B cell (primary cell): ENCODE data around the gene BABAM2. TPM values are rescaled to one million over a fixed set of nuclear protein-coding genes. Genes with fewer than 3 reads are reported as not detected.

Experiments
- ATAC-seq: fragments of 200-7000 bp; cut with Tn5 transposase; one replicate; pipeline ENCODE4 v1.10.0; 2021; ENCODE audit warnings: low read depth, mild to moderate bottlenecking, moderate number of reproducible peaks, moderate library complexity
- CTCF ChIA-PET: fragments of 350-600 bp; sonication (Branson Sonifier 250); formaldehyde crosslinking; loops from one replicate; lab custom pipeline; 2021; ENCODE audit warnings: antibody characterized with exemption, inconsistent platforms; lab: Charles Lee
- POLR2A ChIA-PET: fragments of 350-600 bp; sonication (Branson Sonifier 250); formaldehyde crosslinking; loops from one replicate; lab custom pipeline; 2021; ENCODE audit warnings: antibody characterized with exemption; lab: Charles Lee
- DNase-seq: peaks from one replicate; pipeline ENCODE4 v3.0.0; 2013
- H2AFZ ChIP-seq: 2 replicates; pipeline ENCODE4 v1.6.1; 2012; ENCODE audit warnings: mild to moderate bottlenecking, low read depth, low read length; ENCODE audit not compliant: insufficient read depth, poor library complexity, severe bottlenecking
- H3K27ac ChIP-seq, 2 donors: 1 replicate in 1 of 2; 2 replicates in 1 of 2; pipeline ENCODE4 v1.5.1; 2012 to 2013; ENCODE audit warnings: low read length in 2 of 2, mild to moderate bottlenecking in 2 of 2, moderate library complexity in 1 of 2
- H3K27me3 ChIP-seq, 4 experiments: fragments of 200-600 bp in 1 of 4; sonication (generic) in 1 of 4; replicated peaks in 1 of 4; 1 replicate in 2 of 4; 2 replicates in 2 of 4; pipeline versions ENCODE4 v1.6.1 to v1.7.0; 2013 to 2016; ENCODE audit warnings: low read length in 3 of 4, mild to moderate bottlenecking in 2 of 4, mixed read lengths in 1 of 4, moderate library complexity in 1 of 4; ENCODE audit not compliant: insufficient read depth in 4 of 4, control insufficient read depth in 3 of 4; ENCODE audit errors: control extremely low read depth in 1 of 4
- H3K36me3 ChIP-seq, 2 experiments: replicated peaks in 1 of 2; 1 replicate in 1 of 2; 2 replicates in 1 of 2; pipeline versions ENCODE4 v1.6.1 to v1.7.1; 2013; ENCODE audit warnings: low read length in 1 of 2; ENCODE audit not compliant: insufficient read depth in 2 of 2, control insufficient read depth in 1 of 2; ENCODE audit errors: control extremely low read depth in 1 of 2, extremely low read depth in 1 of 2
- H3K4me1 ChIP-seq, 2 donors: fragments of 200-600 bp in 1 of 2; sonication (generic) in 1 of 2; 1 replicate in 1 of 2; 2 replicates in 1 of 2; pipeline versions ENCODE4 v1.5.1 to v1.6.1; 2013 to 2017; ENCODE audit warnings: low read length in 2 of 2; ENCODE audit not compliant: control insufficient read depth in 2 of 2, insufficient read depth in 2 of 2
- H3K4me2 ChIP-seq: replicated peaks from 2 replicates; pipeline ENCODE3; 2012; ENCODE audit warnings: mild to moderate bottlenecking, low read depth, low read length; ENCODE audit not compliant: poor library complexity, severe bottlenecking
- H3K4me3 ChIP-seq, 5 experiments: fragments of 200-600 bp in 1 of 5; sonication (generic) in 1 of 5; 1 replicate in 3 of 5; 2 replicates in 2 of 5; pipeline versions ENCODE4 v1.5.1 to v1.7.0; 2011 to 2016; ENCODE audit warnings: low read length in 4 of 5, mild to moderate bottlenecking in 4 of 5, low read depth in 2 of 5, control low read depth in 1 of 5, moderate library complexity in 1 of 5; ENCODE audit not compliant: insufficient read depth in 1 of 5; ENCODE audit errors: control extremely low read depth in 1 of 5, extremely low read depth in 1 of 5
- H3K79me2 ChIP-seq: fragments of 200-600 bp; sonication (generic); one replicate; pipeline ENCODE4 v1.6.0; 2016; ENCODE audit warnings: low read length; ENCODE audit not compliant: control insufficient read depth, insufficient read depth
- H3K9ac ChIP-seq: fragments of 200-600 bp; sonication (generic); 2 replicates; pipeline ENCODE4 v1.6.1; 2017; ENCODE audit warnings: mild to moderate bottlenecking, low read length, moderate library complexity
- H3K9me3 ChIP-seq, 3 donors: one replicate each; pipeline versions ENCODE4 v1.6.1 to v1.7.1; 2013; ENCODE audit warnings: low read length in 2 of 3; ENCODE audit not compliant: control insufficient read depth in 2 of 3, insufficient read depth in 1 of 3; ENCODE audit errors: control extremely low read depth in 1 of 3
- H4K20me1 ChIP-seq: 2 replicates; pipeline ENCODE4 v1.6.0; 2012; ENCODE audit warnings: mild to moderate bottlenecking, low read length; ENCODE audit not compliant: insufficient read depth, control insufficient read depth, poor library complexity, severe bottlenecking
- H3K27ac Mint-ChIP-seq: one replicate; pipeline ENCODE4 v1.8.0; 2021; ENCODE audit warnings: mixed read lengths
- H3K27me3 Mint-ChIP-seq: one replicate; pipeline ENCODE4 v1.8.0; 2021; ENCODE audit warnings: mixed read lengths
- H3K4me1 Mint-ChIP-seq: one replicate; pipeline ENCODE4 v1.8.0; 2021; ENCODE audit warnings: mixed read lengths
- H3K4me3 Mint-ChIP-seq: one replicate; pipeline ENCODE4 v1.8.0; 2021; ENCODE audit warnings: mixed read lengths
- H3K9me3 Mint-ChIP-seq: one replicate; pipeline ENCODE4 v1.8.0; 2022; ENCODE audit warnings: mixed read lengths; ENCODE audit not compliant: insufficient read depth
- CTCF ChIP-seq: fragments of 200-600 bp; IDR thresholded peaks from one replicate; pipeline ENCODE4 v1.8.0; 2022; ENCODE audit warnings: antibody characterized with exemption, mild to moderate bottlenecking
- EZH2 ChIP-seq: IDR thresholded peaks from 2 replicates; pipeline ENCODE4 v1.6.1; 2012; ENCODE audit warnings: borderline replicate concordance, low read depth, mild to moderate bottlenecking, moderate library complexity, low read length; ENCODE audit not compliant: insufficient read depth, poor library complexity, severe bottlenecking
- WGBS: methylation state at CpG from one replicate; pipeline ENCODE4 v1.1.5; 2013; ENCODE audit warnings: missing lambda C conversion rate; ENCODE audit not compliant: insufficient coverage; 5-methylcytosine and 5-hydroxymethylcytosine counted together
- intact Hi-C: fragments of 100-400 bp; cut with micrococcal nuclease; formaldehyde crosslinking; loops from one replicate; pipeline ENCODE4 v1.10.0; 2022
- polyA plus RNA-seq: library from polyadenylated mRNA; depleted of rRNA; stranded (reverse); fragments of >200 nt; gene quantifications from 2 replicates; pipeline ENCODE4 v1.2.3, GENCODE V29; 2012
- total RNA-seq, 2 donors: library from RNA; stranded (reverse); fragments of 120-200 nt in 1 of 2; gene quantifications; 1 replicate in 1 of 2; 2 replicates in 1 of 2; pipeline versions ENCODE4 v1.2.3 to v1.2.4, GENCODE V29; 2013 to 2022

BABAM2 gene
- total and polyA plus RNA-seq, 2 donors (not counting 1 experiment from before 2014, with no cell fraction given) = 22.3 to 69.6 TPM

- no peak overlapping the region for H3K4me3 ChIP-seq
- POLR2A ChIA-PET = no interaction called here
- DNase-seq (no peak), ATAC-seq (no peak)
- CTCF ChIA-PET = interaction anchor here (1.2 kb wide), 1 partner anchor 10 kb away, joined by 5 read pairs; no protein-coding TSS in a partner anchor
- H2AFZ ChIP-seq = no peak overlapping the region
- H3K4me2 ChIP-seq = no peak overlapping the region
- H3K9ac ChIP-seq = no peak overlapping the region
- H3K27ac Mint-ChIP-seq = no peak overlapping the region
- no peaks in the 10 kb centered on the region for H3K27me3 ChIP-seq
- H3K4me1 ChIP-seq = no peaks in the 10 kb centered on the region
- peaks cover 2% of the 10 kb centered on the region for H3K4me1 Mint-ChIP-seq
- H3K4me3 Mint-ChIP-seq = no peak overlapping the region
- no peak overlapping the region for H3K27ac ChIP-seq
- no CpG with 5 or more reads among the region's 2 CpGs for WGBS
- peaks cover 2 to 16% (median 10%) of the 10 kb centered on the region in 3 donors for H3K9me3 ChIP-seq
- intact Hi-C loops = no loop called here
- peaks cover 15% of the 10 kb centered on the region for H3K9me3 Mint-ChIP-seq
- no peaks in the 10 kb centered on the region for H3K79me2 ChIP-seq
- TF ChIP-seq EZH2 (no peak), CTCF (no peak)
- no peaks in the 10 kb centered on the region for H3K27me3 Mint-ChIP-seq
- peaks cover 0 to 2% of the 10 kb centered on the region in 2 experiments for H3K36me3 ChIP-seq
- no peaks in the 10 kb centered on the region for H4K20me1 ChIP-seq
These were observed 81.8 kb downstream of the BABAM2 start for GRCh38 chr2:27972311-27972710.

DNA sequence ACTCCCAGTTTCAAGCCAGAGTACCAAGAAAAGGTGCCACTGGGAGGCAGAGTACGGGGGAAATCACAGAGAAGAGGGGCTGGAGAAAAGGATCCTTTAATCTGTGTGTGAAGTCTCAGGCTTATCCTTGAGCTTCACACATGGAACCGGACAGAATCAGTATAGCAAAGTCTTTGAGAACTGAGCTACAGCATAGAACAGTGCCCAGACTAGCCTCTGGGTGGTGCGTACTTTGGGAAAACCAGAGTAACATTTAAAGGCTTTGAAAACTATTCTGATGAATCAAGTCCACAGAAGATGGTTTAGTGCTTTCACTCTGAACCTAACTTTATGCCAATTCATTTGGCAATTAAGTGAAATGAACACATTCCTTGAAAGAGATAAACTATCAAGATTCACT, 83.1 kb downstream of the BABAM2 start:
- no peaks in the 10 kb centered on the region for H3K79me2 ChIP-seq
- no peak overlapping the region for H3K27ac ChIP-seq
- H3K4me1 Mint-ChIP-seq = peaks cover 2% of the 10 kb centered on the region
- H3K4me3 Mint-ChIP-seq = no peak overlapping the region
- ChIA-PET POLR2A (no interaction called here), CTCF (no interaction called here)
- H3K27me3 ChIP-seq = no peaks in the 10 kb centered on the region
- no peak for TF ChIP-seq CTCF
- TF ChIP-seq EZH2 = no peak
- peaks cover 1 to 5% (median 2%) of the 10 kb centered on the region in 3 donors for H3K9me3 ChIP-seq
- no peak overlapping the region for H2AFZ ChIP-seq
- DNase-seq = no peak
- H3K36me3 ChIP-seq = peaks cover 0 to 2% of the 10 kb centered on the region in 2 experiments
- no peaks in the 10 kb centered on the region for H3K27me3 Mint-ChIP-seq
- WGBS = 100% methylated on average over 2 of the region's 3 CpGs
- no peak overlapping the region for H3K4me2 ChIP-seq
- ATAC-seq = no peak
- intact Hi-C loops = no loop called here
- no peaks in the 10 kb centered on the region for H3K4me1 ChIP-seq
- no peak overlapping the region for H3K27ac Mint-ChIP-seq
- peaks cover 8% of the 10 kb centered on the region for H3K9me3 Mint-ChIP-seq
- H4K20me1 ChIP-seq = no peaks in the 10 kb centered on the region
- H3K9ac ChIP-seq = no peak overlapping the region
- H3K4me3 ChIP-seq = no peak overlapping the region
